ENCODE measurements around the gene FAM117A. TPM values are rescaled to one million over a fixed set of nuclear protein-coding genes. Genes with fewer than 3 reads are reported as not detected.

Gene FAM117A
- total and polyA plus RNA-seq, 2 of the 4 experiments (the other 2 are of a cell fraction): 0.72 to 3.4 TPM

DNA sequence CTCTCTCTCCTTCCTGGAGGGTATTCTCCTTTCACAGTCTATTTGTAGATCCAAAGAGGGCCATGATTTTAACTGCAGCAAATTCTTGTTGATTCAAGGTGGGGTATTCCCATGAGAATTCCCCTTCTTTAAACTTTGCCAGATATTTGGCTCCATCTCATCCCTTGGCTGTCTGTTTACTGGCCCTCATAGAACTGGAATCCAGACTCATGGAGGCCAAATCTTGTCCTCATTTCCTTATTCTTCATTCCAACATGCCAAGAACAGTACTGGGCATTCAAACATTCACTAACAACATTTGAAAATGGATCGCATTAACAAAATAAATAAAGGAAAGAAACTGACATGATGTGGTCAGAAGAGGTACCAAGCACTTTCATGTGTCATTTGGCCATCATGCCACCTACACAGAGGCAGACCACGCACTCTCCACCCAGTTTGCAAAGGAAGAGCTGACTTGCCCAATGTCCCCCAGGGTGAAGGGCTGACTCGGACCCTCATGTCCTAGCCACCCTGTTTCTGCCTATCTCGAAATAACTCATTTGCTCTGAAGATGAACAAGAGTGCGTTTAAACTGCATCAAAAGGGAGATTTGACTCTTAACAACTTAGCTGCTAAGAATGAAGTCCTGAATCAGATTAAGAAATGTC lies 33.0 kb downstream of the FAM117A start:
- H4K91ac ChIP-seq (ENCODE audit: insufficient read depth, low read depth, low read length): no peak overlapping the region
- H2BK120ac ChIP-seq (ENCODE audit: low read depth, low read length): no peak overlapping the region
- no peak for ATAC-seq (ENCODE audit: low read depth)
- TF ChIP-seq CEBPB (IDR thresholded peaks at IDR 0.05; ENCODE audit: low read depth, low read length) (no peak), MAZ (IDR thresholded peaks at IDR 0.05; ENCODE audit: borderline replicate concordance, low read depth, low read length) (no peak), MAFK (IDR thresholded peaks at IDR 0.05; ENCODE audit: low read depth, low read length) (no peak), RFX5 (IDR thresholded peaks at IDR 0.05; ENCODE audit: low read depth, low read length) (no peak), RAD21 (IDR thresholded peaks at IDR 0.05; ENCODE audit: low read length) (no peak), CHD1 (IDR thresholded peaks at IDR 0.05; ENCODE audit: low read depth, low read length) (no peak), POLR2A (IDR thresholded peaks at IDR 0.05; ENCODE audit: low read depth, low read length) (no peak), MXI1 (IDR thresholded peaks at IDR 0.05; ENCODE audit: borderline replicate concordance, low read depth, low read length) (no peak), BHLHE40 (IDR thresholded peaks at IDR 0.05; ENCODE audit: low read depth, low read length) (no peak), NFE2L2 (IDR thresholded peaks at IDR 0.05; ENCODE audit: low read depth, low read length) (no peak), RCOR1 (IDR thresholded peaks at IDR 0.05; ENCODE audit: insufficient replicate concordance, low read length) (no peak), SMC3 (IDR thresholded peaks at IDR 0.05; ENCODE audit: low read depth, low read length) (no peak), FOS (IDR thresholded peaks at IDR 0.05; ENCODE audit: low read depth, low read length) (no peak)
- TF ChIP-seq, protein P1, sequence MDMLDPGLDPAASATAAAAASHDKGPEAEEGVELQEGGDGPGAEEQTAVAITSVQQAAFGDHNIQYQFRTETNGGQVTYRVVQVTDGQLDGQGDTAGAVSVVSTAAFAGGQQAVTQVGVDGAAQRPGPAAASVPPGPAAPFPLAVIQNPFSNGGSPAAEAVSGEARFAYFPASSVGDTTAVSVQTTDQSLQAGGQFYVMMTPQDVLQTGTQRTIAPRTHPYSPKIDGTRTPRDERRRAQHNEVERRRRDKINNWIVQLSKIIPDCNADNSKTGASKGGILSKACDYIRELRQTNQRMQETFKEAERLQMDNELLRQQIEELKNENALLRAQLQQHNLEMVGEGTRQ (IDR thresholded peaks at IDR 0.05; ENCODE audit: low read depth, low read length): no peak
- TF ChIP-seq, protein P2, sequence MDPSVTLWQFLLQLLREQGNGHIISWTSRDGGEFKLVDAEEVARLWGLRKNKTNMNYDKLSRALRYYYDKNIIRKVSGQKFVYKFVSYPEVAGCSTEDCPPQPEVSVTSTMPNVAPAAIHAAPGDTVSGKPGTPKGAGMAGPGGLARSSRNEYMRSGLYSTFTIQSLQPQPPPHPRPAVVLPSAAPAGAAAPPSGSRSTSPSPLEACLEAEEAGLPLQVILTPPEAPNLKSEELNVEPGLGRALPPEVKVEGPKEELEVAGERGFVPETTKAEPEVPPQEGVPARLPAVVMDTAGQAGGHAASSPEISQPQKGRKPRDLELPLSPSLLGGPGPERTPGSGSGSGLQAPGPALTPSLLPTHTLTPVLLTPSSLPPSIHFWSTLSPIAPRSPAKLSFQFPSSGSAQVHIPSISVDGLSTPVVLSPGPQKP (IDR thresholded peaks at IDR 0.05; ENCODE audit: borderline replicate concordance, low read depth, low read length): no peak
- TF ChIP-seq, protein P3, sequence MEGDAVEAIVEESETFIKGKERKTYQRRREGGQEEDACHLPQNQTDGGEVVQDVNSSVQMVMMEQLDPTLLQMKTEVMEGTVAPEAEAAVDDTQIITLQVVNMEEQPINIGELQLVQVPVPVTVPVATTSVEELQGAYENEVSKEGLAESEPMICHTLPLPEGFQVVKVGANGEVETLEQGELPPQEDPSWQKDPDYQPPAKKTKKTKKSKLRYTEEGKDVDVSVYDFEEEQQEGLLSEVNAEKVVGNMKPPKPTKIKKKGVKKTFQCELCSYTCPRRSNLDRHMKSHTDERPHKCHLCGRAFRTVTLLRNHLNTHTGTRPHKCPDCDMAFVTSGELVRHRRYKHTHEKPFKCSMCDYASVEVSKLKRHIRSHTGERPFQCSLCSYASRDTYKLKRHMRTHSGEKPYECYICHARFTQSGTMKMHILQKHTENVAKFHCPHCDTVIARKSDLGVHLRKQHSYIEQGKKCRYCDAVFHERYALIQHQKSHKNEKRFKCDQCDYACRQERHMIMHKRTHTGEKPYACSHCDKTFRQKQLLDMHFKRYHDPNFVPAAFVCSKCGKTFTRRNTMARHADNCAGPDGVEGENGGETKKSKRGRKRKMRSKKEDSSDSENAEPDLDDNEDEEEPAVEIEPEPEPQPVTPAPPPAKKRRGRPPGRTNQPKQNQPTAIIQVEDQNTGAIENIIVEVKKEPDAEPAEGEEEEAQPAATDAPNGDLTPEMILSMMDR (conservative IDR thresholded peaks at IDR 0.05; ENCODE audit: low read depth, low read length): no peak
- dilution Hi-C loops (cut with HindIII; ENCODE audit: low sequenced_read_pairs, unreplicated experiment) (no loop called here), in situ Hi-C loops (cut with MboI; ENCODE audit: low sequenced_read_pairs) (no loop called here), intact Hi-C loops (cut with micrococcal nuclease) (no loop called here)
- no peak overlapping the region for H3K27ac ChIP-seq (ENCODE audit: insufficient read depth, low read length)
- H3K4me2 ChIP-seq (ENCODE audit: low read depth, low read length): no peak overlapping the region
- WGBS, 2 experiments (ENCODE audit: extremely low coverage in 2 of 2, insufficient read length in 1 of 2): no CpG with 5 or more reads among the region's 5 CpGs
- no peaks in the 10 kb centered on the region for H4K20me1 ChIP-seq (ENCODE audit: insufficient read depth, low read length)
- peaks cover 2% of the 10 kb centered on the region; the same call in 1 of the 2 replicates for H3K27me3 ChIP-seq (ENCODE audit: control insufficient read depth, insufficient read depth, low read length)
- no peak for DNase-seq
- H3K9me3 ChIP-seq (ENCODE audit: control insufficient read depth, insufficient read depth, low read length): no peaks in the 10 kb centered on the region
- H3K9ac ChIP-seq (ENCODE audit: low read depth, low read length): no peak overlapping the region
- H3K23ac ChIP-seq (ENCODE audit: low read depth, low read length): no peak overlapping the region
- H2BK5ac ChIP-seq (ENCODE audit: low read depth, low read length, poor library complexity, severe bottlenecking): no peak overlapping the region
- ChIA-PET POLR2A (ENCODE audit: unreplicated experiment) (no interaction called here), CTCF (no interaction called here)
- no peak overlapping the region for H2AFZ ChIP-seq (replicated peaks; ENCODE audit: low read length, poor library complexity)
- H2BK15ac ChIP-seq (ENCODE audit: low read depth, low read length): no peak overlapping the region
- no peak overlapping the region for H4K8ac ChIP-seq (ENCODE audit: low read depth in 2 of 2, low read length in 2 of 2)
- H3K4me3 ChIP-seq (ENCODE audit: insufficient read depth, low read depth, low read length): no peak overlapping the region
- no peaks in the 10 kb centered on the region for H3K9me1 ChIP-seq (ENCODE audit: insufficient read depth, low read length)
- no peak overlapping the region for H2AK5ac ChIP-seq (ENCODE audit: low read depth, low read length)
- H3K36me3 ChIP-seq (ENCODE audit: control insufficient read depth, insufficient read depth, low read length): no peaks in the 10 kb centered on the region
- no peak overlapping the region for H3K14ac ChIP-seq (replicated peaks; ENCODE audit: low read depth, low read length)
- no peak overlapping the region for H3K4ac ChIP-seq (ENCODE audit: low read depth, low read length)
- BruUV-seq (replicated peaks): no TSS peak
- no peak overlapping the region for H3K18ac ChIP-seq (ENCODE audit: low read depth, low read length)
- H3K79me1 ChIP-seq (ENCODE audit: low read depth in 1 of 2, low read length in 2 of 2): no peaks in the 10 kb centered on the region
- no peak overlapping the region for H2BK20ac ChIP-seq (ENCODE audit: low read depth, low read length)
- H4K5ac ChIP-seq (ENCODE audit: low read depth, low read length): no peak overlapping the region
- H3K4me1 ChIP-seq (ENCODE audit: control insufficient read depth, insufficient read depth, low read length): peaks cover 3% of the 10 kb centered on the region; the same call in 1 of the 2 replicates
- no peak overlapping the region for H2AK9ac ChIP-seq (replicated peaks; ENCODE audit: low read depth, low read length, poor library complexity)
- no peak overlapping the region for H3K56ac ChIP-seq (ENCODE audit: extremely low read depth, insufficient read depth, low read length)
